Caki2 (cell line): ENCODE measurements around the gene MRGPRE. TPM values are rescaled to one million over a fixed set of nuclear protein-coding genes. Genes with fewer than 3 reads are reported as not detected.

Source experiments
- DNase-seq: peaks from one replicate; pipeline ENCODE4 v3.0.0-alpha.2; 2015; ENCODE audit warnings: low read depth
- in situ Hi-C: cut with HindIII; loops from 2 replicates; pipeline ENCODE4 v1.10.0; 2016; ENCODE audit warnings: low sequenced_read_pairs, low pct_unique_long_range_greater_than_20kb, mixed read lengths
- total RNA-seq: library from RNA; depleted of rRNA; stranded (reverse); fragments of >200 nt; shearing (Covaris generic); gene quantifications from 2 replicates; pipeline ENCODE4 v1.2.3, GENCODE V29; 2014; ENCODE audit warnings: low replicate concordance; rRNA removed

The MRGPRE gene
- total RNA-seq, 1 experiment from 2014 or later, result not detected

- no peak for DNase-seq
- in situ Hi-C loops, result no loop called here
These were observed 42.2 kb downstream of the MRGPRE start for GRCh38 chr11:3189886-3190583.

- in situ Hi-C loops, result no loop called here
- DNase-seq, result no peak
These were observed 42.9 kb downstream of the MRGPRE start for GRCh38 chr11:3189196-3189843.

GRCh38 chr11:3188496-3189195 is 43.6 kb downstream of the MRGPRE start:
- no peak for DNase-seq
- in situ Hi-C loops, result no loop called here

- in situ Hi-C loops, result no loop called here
- no peak for DNase-seq
These were observed 45.9 kb downstream of the MRGPRE start for GRCh38 chr11:3186166-3186953.

- in situ Hi-C loops, result no loop called here
- no peak for DNase-seq
These were observed 47.4 kb downstream of the MRGPRE start for GRCh38 chr11:3184732-3185347.

- DNase-seq, result no peak
- in situ Hi-C loops, result no loop called here
These were observed 48.7 kb downstream of the MRGPRE start for GRCh38 chr11:3183523-3183922.

- no peak for DNase-seq
- in situ Hi-C loops, result no loop called here
These were observed 49.8 kb downstream of the MRGPRE start for GRCh38 chr11:3182462-3182852.

- DNase-seq, result no peak
- in situ Hi-C loops, result no loop called here
These were observed 50.3 kb downstream of the MRGPRE start for GRCh38 chr11:3181725-3182461.

- DNase-seq, result no peak
- in situ Hi-C loops, result no loop called here
These were observed 51.3 kb downstream of the MRGPRE start for GRCh38 chr11:3180869-3181268.

GRCh38 chr11:3178349-3178748 is 53.9 kb downstream of the MRGPRE start:
- in situ Hi-C loops, result no loop called here
- no peak for DNase-seq

- DNase-seq, result no peak
These were observed 54.3 kb downstream of the MRGPRE start for GRCh38 chr11:3177931-3178330.

More at GRCh38 chr11:3177931-3178330, 54.3 kb downstream of the MRGPRE start:
- in situ Hi-C loops, result no loop called here

Other genes with a start within 250 kb of the MRGPRE start
- 193 and 202 TPM in 2 replicates for gene NAP1L4, start 240.1 kb downstream of the MRGPRE start, total RNA-seq
- 18.8 and 19.9 TPM in 2 replicates for gene CARS1, start 175.0 kb downstream of the MRGPRE start, total RNA-seq
- gene OSBPL5, start 67.1 kb downstream of the MRGPRE start, total RNA-seq, result 11.2 and 12.2 TPM in 2 replicates
- not detected in 2 replicates for gene MRGPRG, start 13.6 kb downstream of the MRGPRE start, total RNA-seq
- gene ZNF195, start 146.7 kb upstream of the MRGPRE start, total RNA-seq, result 22.4 and 31.5 TPM in 2 replicates